HepG2 (cell line): ENCODE results near the gene RHOT1. TPM values are rescaled to one million over a fixed set of nuclear protein-coding genes. Genes with fewer than 3 reads are reported as not detected.
"Not testable (repeated sequence)": the region's sequence is repeated elsewhere in the genome, so short reads cannot be mapped to it uniquely, and the experiment has no call there.

Experiments used
- ATAC-seq: fragments of 200-7000 bp; cut with Tn5 transposase; 3 replicates; pipeline ENCODE4 v1.9.1; 2020; ENCODE audit warnings: mild to moderate bottlenecking, moderate library complexity
- BruUV-seq: library from RNA; stranded (reverse); fragments of 400-500 nt; replicated peaks from 2 replicates; lab custom pipeline; 2021; lab: Mats Ljungman, UMichigan
- CTCF ChIA-PET: fragments of 300-600 bp; formaldehyde crosslinking; extraction: SDS; loops from one replicate; lab custom pipeline; 2021; ENCODE audit warnings: low total read pairs, inconsistent platforms, low intra/inter-chr PET ratio; lab: Yijun Ruan, JAX
- POLR2A ChIA-PET: fragments of 350-600 bp; sonication (Branson Sonifier 250); formaldehyde crosslinking; loops from one replicate; lab custom pipeline; 2020; ENCODE audit warnings: antibody characterized with exemption, inconsistent platforms; lab: Yijun Ruan, JAX
- DNase-seq: peaks from one replicate; pipeline ENCODE4 v3.0.0-alpha.2; 2015; ENCODE audit warnings: low spot score
- FAIRE-seq: peaks from 3 replicates; lab custom pipeline; 2011; peaks lifted over from hg19 to GRCh38; lab: Jason Lieb, UNC
- H2AFZ ChIP-seq: one replicate; pipeline ENCODE4 v1.6.1; 2011; ENCODE audit warnings: low read length, inconsistent platforms
- H3K27ac ChIP-seq: fragments of 300-600 bp; 3 replicates; pipeline ENCODE4 v1.8.0; 2011; ENCODE audit warnings: mixed run types, mild to moderate bottlenecking, mixed read lengths, low read length, inconsistent platforms; ENCODE audit not compliant: insufficient read depth; ENCODE audit errors: extremely low read length
- H3K27me3 ChIP-seq, 2 experiments: fragments of 200-600 bp in 1 of 2; 2 replicates in 1 of 2; 3 replicates in 1 of 2; pipeline versions ENCODE4 v1.6.0 to v1.8.0; 2011; ENCODE audit warnings: low read length in 2 of 2, mild to moderate bottlenecking in 2 of 2, moderate library complexity in 2 of 2, inconsistent platforms in 1 of 2; ENCODE audit not compliant: insufficient read depth in 2 of 2, control insufficient read depth in 1 of 2
- H3K36me3 ChIP-seq, 2 experiments: fragments of 200-600 bp in 1 of 2; replicated peaks in 1 of 2; 2 replicates in 1 of 2; 3 replicates in 1 of 2; pipeline versions ENCODE4 v1.5.1 to v1.8.0; 2011; ENCODE audit warnings: low read length in 2 of 2, inconsistent platforms in 1 of 2; ENCODE audit not compliant: insufficient read depth in 2 of 2, control insufficient read depth in 1 of 2
- H3K4me1 ChIP-seq: 2 replicates; pipeline ENCODE4 v1.5.1; 2012; ENCODE audit warnings: low read length, inconsistent platforms; ENCODE audit not compliant: insufficient read depth
- H3K4me2 ChIP-seq: 2 replicates; pipeline ENCODE4 v1.6.0; 2011; ENCODE audit warnings: low read depth, low read length, inconsistent platforms
- H3K4me3 ChIP-seq, 3 experiments: fragments of 200-600 bp in 1 of 3; sonication (generic), shearing (Covaris generic) in 1 of 3; replicated peaks in 1 of 3; 2 replicates each; pipeline ENCODE4 v1.5.1; 2011 to 2016; ENCODE audit warnings: low read length in 3 of 3, inconsistent platforms in 2 of 3, low read depth in 2 of 3, mild to moderate bottlenecking in 2 of 3, control low read depth in 1 of 3, mixed read lengths in 1 of 3; ENCODE audit not compliant: insufficient read depth in 1 of 3
- H3K79me2 ChIP-seq: one replicate; pipeline ENCODE4 v1.6.1; 2011; ENCODE audit warnings: low read length, inconsistent platforms; ENCODE audit not compliant: insufficient read depth
- H3K9ac ChIP-seq: 2 replicates; pipeline ENCODE4 v1.6.0; 2011; ENCODE audit warnings: mild to moderate bottlenecking, low read depth, low read length, inconsistent platforms; ENCODE audit not compliant: insufficient read depth
- H3K9me3 ChIP-seq: 2 replicates; pipeline ENCODE4 v1.5.1; 2012; ENCODE audit warnings: mild to moderate bottlenecking, low read length
- H4K20me1 ChIP-seq: 2 replicates; pipeline ENCODE4 v1.6.0; 2011; ENCODE audit warnings: inconsistent platforms, mild to moderate bottlenecking, low read length, moderate library complexity; ENCODE audit not compliant: insufficient read depth
- ARNTL ChIP-seq: sonication (generic); formaldehyde crosslinking; IDR thresholded peaks from 2 replicates; pipeline ENCODE4 v1.4.0; 2020; ENCODE audit warnings: mild to moderate bottlenecking, missing genetic modification reagents
- BCL6 ChIP-seq: IDR thresholded peaks from 2 replicates; pipeline ENCODE4 v1.6.1; 2016; ENCODE audit warnings: missing genetic modification reagents, missing compliant biosample characterization
- ZNF17 ChIP-seq: sonication (generic); formaldehyde crosslinking; IDR thresholded peaks from 2 replicates; pipeline ENCODE4 v1.5.0; 2020; ENCODE audit warnings: mild to moderate bottlenecking, missing genetic modification reagents
- ZNF280D ChIP-seq: sonication (generic); formaldehyde crosslinking; IDR thresholded peaks from 2 replicates; pipeline ENCODE4 v1.5.1; 2020; ENCODE audit warnings: mild to moderate bottlenecking, missing genetic modification reagents
- ZNF34 ChIP-seq: sonication (generic); formaldehyde crosslinking; IDR thresholded peaks from 2 replicates; pipeline ENCODE4 v1.4.0; 2020; ENCODE audit warnings: mild to moderate bottlenecking, missing genetic modification reagents, borderline replicate concordance
- ZNF550 ChIP-seq: sonication (generic); formaldehyde crosslinking; IDR thresholded peaks from 2 replicates; pipeline ENCODE4 v1.4.0; 2020; ENCODE audit warnings: mild to moderate bottlenecking, missing genetic modification reagents, borderline replicate concordance
- ZNF703 ChIP-seq: sonication (generic); formaldehyde crosslinking; IDR thresholded peaks from 2 replicates; pipeline ENCODE4 v1.5.1; 2020; ENCODE audit warnings: missing genetic modification reagents, mild to moderate bottlenecking, moderate library complexity, borderline replicate concordance
- ZNF766 ChIP-seq: sonication (generic); formaldehyde crosslinking; IDR thresholded peaks from 2 replicates; pipeline ENCODE4 v1.5.0; 2020; ENCODE audit warnings: missing genetic modification reagents, borderline replicate concordance
- ZSCAN21 ChIP-seq: sonication (generic); formaldehyde crosslinking; IDR thresholded peaks from 2 replicates; pipeline ENCODE4 v1.8.0; 2022; ENCODE audit warnings: mild to moderate bottlenecking, missing genetic modification reagents, moderate library complexity, borderline replicate concordance
- WGBS: methylation state at CpG from one replicate; pipeline ENCODE4 v1.1.6; 2017; ENCODE audit warnings: low lambda C conversion rate; 5-methylcytosine and 5-hydroxymethylcytosine counted together
- in situ Hi-C: cut with HindIII; loops from 2 replicates; pipeline ENCODE4 v1.10.0; 2017; ENCODE audit warnings: low pct_unique_long_range_greater_than_20kb; ENCODE audit not compliant: extremely low pct_ligation_motif_present
- intact Hi-C: fragments of 100-400 bp; cut with micrococcal nuclease; formaldehyde crosslinking; loops from one replicate; pipeline ENCODE4 v1.10.0; 2022; ENCODE audit not compliant: unreplicated experiment
- polyA plus RNA-seq, 8 experiments: library from polyadenylated mRNA; depleted of rRNA in 3 of 8; stranded (reverse) in 7 of 8; unstranded in 1 of 8; fragments of >200 nt; fragmentation: Illumina TruSeq in 4 of 8; extraction: Trizol in 4 of 8; gene quantifications; 2 replicates each; pipeline versions ENCODE4 v1.2.1 to v1.2.3, GENCODE V29; 2011 to 2016; ENCODE audit warnings: low read depth in 4 of 8, missing spikeins in 1 of 8, mixed read lengths in 1 of 8; ENCODE audit not compliant: insufficient read depth in 1 of 8
- total RNA-seq, 5 experiments: library from RNA; depleted of rRNA; stranded (reverse); fragments of >200 nt; fragmentation: Illumina TruSeq; extraction: Trizol; gene quantifications; 2 replicates each; pipeline ENCODE4 v1.2.3, GENCODE V29; 2016; ENCODE audit warnings: low read depth in 1 of 5
- TF ChIP-seq, protein P1 (sequence below): sonication (generic); formaldehyde crosslinking; IDR thresholded peaks from 2 replicates; pipeline ENCODE4 v1.9.0; 2022; ENCODE audit warnings: missing genetic modification reagents, mild to moderate bottlenecking, borderline replicate concordance

RHOT1 gene
- total and polyA plus RNA-seq, 2 of the 13 experiments (the other 11 are each of a cell fraction or from before 2014, with no cell fraction given), result 25.6 to 41.5 TPM

- WGBS, result 17% methylated on average over 8 of the region's 8 CpGs
- POLR2A ChIA-PET, ATAC-seq, H3K27ac ChIP-seq, H3K9me3 ChIP-seq, H3K27me3 ChIP-seq, H4K20me1 ChIP-seq, FAIRE-seq, H2AFZ ChIP-seq, CTCF ChIA-PET, H3K9ac ChIP-seq, H3K4me2 ChIP-seq, BruUV-seq, H3K79me2 ChIP-seq, in situ Hi-C loops, intact Hi-C loops, DNase-seq, H3K4me3 ChIP-seq, H3K36me3 ChIP-seq: not testable (repeated sequence)
- peak; percentile 71 for TF ChIP-seq BCL6 (CRISPR knock-in tag)
- H3K4me1 ChIP-seq, result peaks cover 12% of the 10 kb centered on the region; the same call in 1 of the 2 replicates
Measured at GRCh38 chr17:32100323-32100722, 42.0 kb upstream of the RHOT1 start.

- Histone ChIP-seq H3K36me3 (no peaks in the 10 kb centered on the region), H3K4me2 (no peak overlapping the region), H3K9ac (no peak overlapping the region), H3K27me3 (no peaks in the 10 kb centered on the region), H2AFZ (no peak overlapping the region), H3K79me2 (no peaks in the 10 kb centered on the region), H3K4me3 (no peak overlapping the region), H3K9me3 (no peaks in the 10 kb centered on the region), H3K27ac (no peak overlapping the region), H4K20me1 (no peaks in the 10 kb centered on the region), H3K4me1 (peaks cover 12% of the 10 kb centered on the region; the same call in 1 of the 2 replicates)
- intact Hi-C loops (no loop called here), in situ Hi-C loops (no loop called here)
- no TSS peak for BruUV-seq
- 33% methylated on average over 6 of the region's 8 CpGs for WGBS
- CTCF ChIA-PET, result no interaction called here
- ATAC-seq, result no peak; the same call in 1 of the 3 replicates
- DNase-seq, result no peak
- POLR2A ChIA-PET, result no interaction called here
- TF ChIP-seq ZNF17 (CRISPR knock-in tag), result no peak
- no peak for TF ChIP-seq ZNF703 (CRISPR knock-in tag)
- no peak for TF ChIP-seq ZSCAN21
- no peak for TF ChIP-seq ZNF34 (CRISPR knock-in tag)
- no peak for TF ChIP-seq ZNF766 (CRISPR knock-in tag)
- no peak for TF ChIP-seq ZNF280D
- TF ChIP-seq ZNF550, result no peak
- TF ChIP-seq, protein P1, sequence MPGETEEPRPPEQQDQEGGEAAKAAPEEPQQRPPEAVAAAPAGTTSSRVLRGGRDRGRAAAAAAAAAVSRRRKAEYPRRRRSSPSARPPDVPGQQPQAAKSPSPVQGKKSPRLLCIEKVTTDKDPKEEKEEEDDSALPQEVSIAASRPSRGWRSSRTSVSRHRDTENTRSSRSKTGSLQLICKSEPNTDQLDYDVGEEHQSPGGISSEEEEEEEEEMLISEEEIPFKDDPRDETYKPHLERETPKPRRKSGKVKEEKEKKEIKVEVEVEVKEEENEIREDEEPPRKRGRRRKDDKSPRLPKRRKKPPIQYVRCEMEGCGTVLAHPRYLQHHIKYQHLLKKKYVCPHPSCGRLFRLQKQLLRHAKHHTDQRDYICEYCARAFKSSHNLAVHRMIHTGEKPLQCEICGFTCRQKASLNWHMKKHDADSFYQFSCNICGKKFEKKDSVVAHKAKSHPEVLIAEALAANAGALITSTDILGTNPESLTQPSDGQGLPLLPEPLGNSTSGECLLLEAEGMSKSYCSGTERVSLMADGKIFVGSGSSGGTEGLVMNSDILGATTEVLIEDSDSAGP, result no peak
- TF ChIP-seq ARNTL, result no peak
- no peak for FAIRE-seq
Measured at GRCh38 chr17:32100971-32101631, 41.2 kb upstream of the RHOT1 start.
